ENCODE measurements around the gene ARHGEF28.
A peak's percentile ranks its signal among the peaks of the same experiment; 100 is the strongest.

The ARHGEF28 gene

DNA sequence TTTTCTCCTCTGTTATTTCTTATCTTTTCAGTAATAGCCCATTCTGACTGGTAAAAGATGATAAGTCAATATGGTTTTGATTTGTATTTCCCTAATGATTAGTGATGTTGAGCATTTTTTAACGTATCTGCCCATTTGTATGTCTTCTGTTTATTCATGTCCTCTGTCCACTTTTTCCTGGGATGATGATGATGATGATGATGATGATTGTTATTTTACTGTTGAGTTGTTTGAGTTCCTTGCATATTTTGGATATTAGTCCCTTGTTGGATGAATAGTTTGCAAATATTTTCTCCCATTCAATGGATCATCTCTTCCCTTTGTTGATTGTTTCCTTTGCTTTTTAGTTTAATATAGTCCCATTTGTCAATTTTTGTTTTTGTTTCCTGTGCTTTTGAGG lies 33.4 kb upstream of the ARHGEF28 start:
- DNase-seq (ENCODE audit: low spot score) = no peak
- TF ChIP-seq, protein P1, sequence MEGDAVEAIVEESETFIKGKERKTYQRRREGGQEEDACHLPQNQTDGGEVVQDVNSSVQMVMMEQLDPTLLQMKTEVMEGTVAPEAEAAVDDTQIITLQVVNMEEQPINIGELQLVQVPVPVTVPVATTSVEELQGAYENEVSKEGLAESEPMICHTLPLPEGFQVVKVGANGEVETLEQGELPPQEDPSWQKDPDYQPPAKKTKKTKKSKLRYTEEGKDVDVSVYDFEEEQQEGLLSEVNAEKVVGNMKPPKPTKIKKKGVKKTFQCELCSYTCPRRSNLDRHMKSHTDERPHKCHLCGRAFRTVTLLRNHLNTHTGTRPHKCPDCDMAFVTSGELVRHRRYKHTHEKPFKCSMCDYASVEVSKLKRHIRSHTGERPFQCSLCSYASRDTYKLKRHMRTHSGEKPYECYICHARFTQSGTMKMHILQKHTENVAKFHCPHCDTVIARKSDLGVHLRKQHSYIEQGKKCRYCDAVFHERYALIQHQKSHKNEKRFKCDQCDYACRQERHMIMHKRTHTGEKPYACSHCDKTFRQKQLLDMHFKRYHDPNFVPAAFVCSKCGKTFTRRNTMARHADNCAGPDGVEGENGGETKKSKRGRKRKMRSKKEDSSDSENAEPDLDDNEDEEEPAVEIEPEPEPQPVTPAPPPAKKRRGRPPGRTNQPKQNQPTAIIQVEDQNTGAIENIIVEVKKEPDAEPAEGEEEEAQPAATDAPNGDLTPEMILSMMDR (IDR thresholded peaks at IDR 0.05; ENCODE audit: extremely low read depth, missing control alignments) = no peak

DNA sequence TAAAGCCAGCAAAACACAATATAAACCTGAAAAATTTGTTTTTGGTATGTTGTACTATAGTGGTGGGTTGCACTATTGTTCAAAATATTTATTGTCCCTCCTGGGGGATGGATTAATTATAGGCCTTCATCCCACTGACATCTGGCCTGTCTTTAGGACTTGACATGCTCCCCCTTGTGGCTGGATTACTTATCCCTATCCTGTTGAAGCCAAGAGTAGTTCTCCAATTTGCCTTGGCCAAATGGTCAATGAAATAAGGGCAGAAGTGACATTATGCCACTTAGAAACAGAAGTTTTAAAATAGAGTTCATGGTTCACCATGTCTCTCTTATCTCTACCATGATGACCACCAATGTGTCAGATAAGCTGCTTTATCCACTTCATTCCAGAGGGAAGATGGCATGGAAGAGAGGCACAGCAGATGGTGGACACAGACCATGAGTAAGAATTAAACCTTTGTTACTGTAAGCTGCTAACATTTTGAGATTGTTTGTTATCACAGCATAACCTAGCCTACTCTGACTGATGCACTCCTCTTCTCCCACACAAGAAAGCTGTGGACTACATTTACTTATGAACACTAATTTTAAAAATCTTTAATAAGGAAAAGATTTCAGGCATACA lies 29.2 kb upstream of the ARHGEF28 start:
- DNase-seq (ENCODE audit: low spot score) = no peak
- TF ChIP-seq, protein P1 (IDR thresholded peaks at IDR 0.05; ENCODE audit: extremely low read depth, missing control alignments) = peak; percentile 28

DNA sequence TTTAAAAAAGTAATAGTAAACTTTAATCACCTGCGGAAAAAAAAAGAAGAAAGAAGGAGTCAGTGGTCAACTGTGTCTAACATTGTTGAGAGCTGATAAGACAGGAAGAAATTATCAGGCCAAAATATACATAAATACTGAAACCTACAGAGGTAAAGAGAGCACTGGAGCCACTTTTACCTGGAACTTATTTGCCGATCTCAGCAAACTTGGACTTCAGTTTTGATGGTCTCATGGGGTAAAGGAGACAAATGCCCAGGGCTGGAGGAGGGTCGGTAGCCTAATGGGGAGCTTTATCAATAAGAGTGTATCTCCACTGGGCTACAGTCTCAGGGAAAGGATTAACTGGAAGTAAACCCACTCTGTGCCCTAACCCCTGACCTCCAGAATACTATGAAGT lies 26.6 kb upstream of the ARHGEF28 start:
- TF ChIP-seq, protein P1 (IDR thresholded peaks at IDR 0.05; ENCODE audit: extremely low read depth, missing control alignments) = no peak
- DNase-seq (ENCODE audit: low spot score) = no peak

DNA sequence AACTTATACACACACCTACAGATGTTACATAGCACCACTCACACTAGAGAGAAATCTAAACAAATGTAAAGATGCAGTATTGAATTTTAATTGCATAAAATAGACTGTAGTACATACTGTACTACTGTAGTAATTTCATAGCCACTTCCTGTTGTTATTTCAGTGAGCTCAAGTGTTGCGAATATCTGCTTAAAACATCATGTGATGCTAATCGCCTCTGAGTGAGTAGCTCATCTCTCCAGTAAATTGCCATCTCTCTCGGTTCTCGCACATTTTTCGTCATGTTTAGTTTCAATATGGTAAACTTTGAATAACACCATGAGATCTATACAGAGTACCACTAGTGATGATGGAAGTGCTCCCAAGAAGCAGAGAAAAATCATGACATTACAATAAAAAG lies 22.0 kb upstream of the ARHGEF28 start:
- TF ChIP-seq, protein P1 (IDR thresholded peaks at IDR 0.05; ENCODE audit: extremely low read depth, missing control alignments) = no peak
- no peak for DNase-seq (ENCODE audit: low spot score)

DNA sequence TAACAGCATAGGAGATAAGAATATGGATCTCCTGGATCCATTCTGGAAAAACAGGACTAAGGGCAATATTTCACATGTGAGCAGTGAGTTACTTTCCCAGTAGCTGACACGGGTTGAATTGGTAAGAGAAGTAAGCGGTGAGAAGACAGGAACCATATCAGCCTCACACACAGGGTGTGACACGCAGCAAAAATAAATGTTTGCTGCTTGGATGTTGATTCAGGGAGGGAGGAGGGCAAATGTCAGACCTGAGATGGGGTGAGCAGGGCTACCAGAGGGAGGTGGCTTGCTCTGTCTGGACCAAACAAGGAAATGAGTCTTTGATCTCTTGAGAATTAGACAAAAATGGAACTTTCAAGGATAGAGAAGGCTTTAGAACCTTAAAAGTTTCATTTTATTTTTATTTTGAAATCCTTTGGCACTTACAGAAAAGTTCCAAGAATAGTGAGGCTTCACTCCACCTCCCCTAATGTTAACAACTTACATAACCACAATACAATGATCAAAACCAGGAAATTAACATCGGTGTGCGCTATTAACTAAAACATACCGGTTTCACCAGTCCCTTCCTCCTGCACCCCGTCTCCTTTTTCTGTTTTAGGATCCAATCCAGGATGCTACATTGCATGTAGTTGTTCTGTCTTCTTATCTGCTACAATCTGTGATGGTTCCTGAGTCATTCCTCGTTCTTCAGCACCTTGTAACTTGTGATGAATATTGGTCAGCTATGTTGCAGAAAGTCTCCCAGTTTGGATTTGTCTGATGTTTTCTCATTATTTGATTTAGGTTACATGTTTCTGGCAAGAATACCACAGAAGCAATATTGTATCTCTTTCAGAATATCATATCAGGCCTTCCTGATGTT lies 20.5 kb upstream of the ARHGEF28 start:
- TF ChIP-seq, protein P1 (IDR thresholded peaks at IDR 0.05; ENCODE audit: extremely low read depth, missing control alignments) = no peak
- DNase-seq (ENCODE audit: low spot score) = no peak

DNA sequence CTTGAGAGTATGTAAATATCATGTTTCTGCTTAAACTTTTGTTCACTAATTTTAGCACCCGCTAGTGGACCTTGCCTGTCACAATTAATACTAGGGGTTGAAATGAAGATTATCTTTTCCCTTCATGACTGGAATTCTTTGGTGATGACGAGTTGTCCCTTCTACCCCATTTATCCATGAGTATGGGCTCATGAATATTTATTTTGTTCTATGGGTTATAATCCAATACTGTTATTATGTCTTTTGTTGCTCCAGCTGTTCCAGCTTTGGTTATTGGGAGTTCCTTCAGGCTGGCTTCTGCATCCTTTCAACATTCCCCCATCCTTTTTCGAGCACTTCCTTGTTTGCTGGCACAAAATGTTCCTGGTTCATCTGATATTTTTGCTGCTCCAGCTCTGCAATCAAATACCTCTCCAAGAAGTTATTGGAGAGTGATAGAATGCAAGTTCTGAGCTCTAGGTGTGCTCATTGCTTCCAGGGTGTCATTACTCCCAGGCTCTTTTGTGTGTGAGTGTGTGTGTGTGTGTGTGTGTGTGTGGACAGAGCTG lies 19.7 kb upstream of the ARHGEF28 start:
- TF ChIP-seq, protein P1 (IDR thresholded peaks at IDR 0.05; ENCODE audit: extremely low read depth, missing control alignments) = no peak

DNA sequence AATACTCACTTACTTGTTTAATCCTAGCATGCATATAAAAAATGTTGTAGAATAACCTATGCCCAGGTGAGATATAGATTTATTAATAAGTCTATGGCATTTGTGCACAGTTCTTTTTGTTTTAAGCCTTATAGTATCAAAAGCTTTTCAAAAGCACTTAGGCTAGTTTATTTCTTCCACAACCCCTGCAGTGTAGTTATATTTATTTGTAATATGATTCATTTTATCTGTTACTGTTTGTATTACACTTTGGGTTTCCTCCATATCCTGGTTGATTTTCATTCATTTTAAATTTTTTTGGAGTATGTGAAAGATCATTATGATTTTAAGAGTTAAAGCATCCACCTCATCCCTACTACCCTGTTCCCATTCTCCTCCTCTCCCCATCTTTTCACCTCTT lies 18.8 kb upstream of the ARHGEF28 start:
- TF ChIP-seq, protein P1 (IDR thresholded peaks at IDR 0.05; ENCODE audit: extremely low read depth, missing control alignments) = no peak
- DNase-seq (ENCODE audit: low spot score) = no peak

More for the DNA sequence above, 19.7 kb upstream of the ARHGEF28 start:
- DNase-seq (ENCODE audit: low spot score) = no peak
